HepG2 (cell line): Measurements from ENCODE around the gene DPP7. TPM values are rescaled to one million over a fixed set of nuclear protein-coding genes. Genes with fewer than 3 reads are reported as not detected.

ENCODE experiments used
- ATAC-seq: fragments of 200-7000 bp; cut with Tn5 transposase; 3 replicates; pipeline ENCODE4 v1.9.1; 2020; ENCODE audit warnings: mild to moderate bottlenecking, moderate library complexity
- BruUV-seq: library from RNA; stranded (reverse); fragments of 400-500 nt; replicated peaks from 2 replicates; lab custom pipeline; 2021; lab: Mats Ljungman, UMichigan
- CTCF ChIA-PET: fragments of 300-600 bp; formaldehyde crosslinking; extraction: SDS; loops from one replicate; lab custom pipeline; 2021; ENCODE audit warnings: low total read pairs, inconsistent platforms, low intra/inter-chr PET ratio; lab: Yijun Ruan, JAX
- POLR2A ChIA-PET: fragments of 350-600 bp; sonication (Branson Sonifier 250); formaldehyde crosslinking; loops from one replicate; lab custom pipeline; 2020; ENCODE audit warnings: antibody characterized with exemption, inconsistent platforms; lab: Yijun Ruan, JAX
- DNase-seq: peaks from one replicate; pipeline ENCODE4 v3.0.0-alpha.2; 2015; ENCODE audit warnings: low spot score
- FAIRE-seq: peaks from 3 replicates; lab custom pipeline; 2011; peaks lifted over from hg19 to GRCh38; lab: Jason Lieb, UNC
- H2AFZ ChIP-seq: one replicate; pipeline ENCODE4 v1.6.1; 2011; ENCODE audit warnings: low read length, inconsistent platforms
- H3K27ac ChIP-seq: fragments of 300-600 bp; 3 replicates; pipeline ENCODE4 v1.8.0; 2011; ENCODE audit warnings: mixed run types, mild to moderate bottlenecking, mixed read lengths, low read length, inconsistent platforms; ENCODE audit not compliant: insufficient read depth; ENCODE audit errors: extremely low read length
- H3K27me3 ChIP-seq, 2 experiments: fragments of 200-600 bp in 1 of 2; 2 replicates in 1 of 2; 3 replicates in 1 of 2; pipeline versions ENCODE4 v1.6.0 to v1.8.0; 2011; ENCODE audit warnings: low read length in 2 of 2, mild to moderate bottlenecking in 2 of 2, moderate library complexity in 2 of 2, inconsistent platforms in 1 of 2; ENCODE audit not compliant: insufficient read depth in 2 of 2, control insufficient read depth in 1 of 2
- H3K36me3 ChIP-seq, 2 experiments: fragments of 200-600 bp in 1 of 2; replicated peaks in 1 of 2; 2 replicates in 1 of 2; 3 replicates in 1 of 2; pipeline versions ENCODE4 v1.5.1 to v1.8.0; 2011; ENCODE audit warnings: low read length in 2 of 2, inconsistent platforms in 1 of 2; ENCODE audit not compliant: insufficient read depth in 2 of 2, control insufficient read depth in 1 of 2
- H3K4me1 ChIP-seq: 2 replicates; pipeline ENCODE4 v1.5.1; 2012; ENCODE audit warnings: low read length, inconsistent platforms; ENCODE audit not compliant: insufficient read depth
- H3K4me2 ChIP-seq: 2 replicates; pipeline ENCODE4 v1.6.0; 2011; ENCODE audit warnings: low read depth, low read length, inconsistent platforms
- H3K4me3 ChIP-seq, 3 experiments: fragments of 200-600 bp in 1 of 3; sonication (generic), shearing (Covaris generic) in 1 of 3; replicated peaks in 1 of 3; 2 replicates each; pipeline ENCODE4 v1.5.1; 2011 to 2016; ENCODE audit warnings: low read length in 3 of 3, inconsistent platforms in 2 of 3, low read depth in 2 of 3, mild to moderate bottlenecking in 2 of 3, control low read depth in 1 of 3, mixed read lengths in 1 of 3; ENCODE audit not compliant: insufficient read depth in 1 of 3
- H3K79me2 ChIP-seq: one replicate; pipeline ENCODE4 v1.6.1; 2011; ENCODE audit warnings: low read length, inconsistent platforms; ENCODE audit not compliant: insufficient read depth
- H3K9ac ChIP-seq: 2 replicates; pipeline ENCODE4 v1.6.0; 2011; ENCODE audit warnings: mild to moderate bottlenecking, low read depth, low read length, inconsistent platforms; ENCODE audit not compliant: insufficient read depth
- H3K9me3 ChIP-seq: 2 replicates; pipeline ENCODE4 v1.5.1; 2012; ENCODE audit warnings: mild to moderate bottlenecking, low read length
- H4K20me1 ChIP-seq: 2 replicates; pipeline ENCODE4 v1.6.0; 2011; ENCODE audit warnings: inconsistent platforms, mild to moderate bottlenecking, low read length, moderate library complexity; ENCODE audit not compliant: insufficient read depth
- IRF2 ChIP-seq: IDR thresholded peaks from 2 replicates; pipeline ENCODE4 v1.6.1; 2018; ENCODE audit warnings: missing genetic modification reagents, missing compliant biosample characterization
- JUN ChIP-seq: sonication (generic); formaldehyde crosslinking; IDR thresholded peaks from 2 replicates; pipeline ENCODE4 v1.4.0; 2020; ENCODE audit warnings: mild to moderate bottlenecking, missing genetic modification reagents
- JUNB ChIP-seq: sonication (generic); formaldehyde crosslinking; IDR thresholded peaks from 2 replicates; pipeline ENCODE4 v1.8.0; 2022; ENCODE audit warnings: missing genetic modification reagents, mild to moderate bottlenecking, borderline replicate concordance
- SIX4 ChIP-seq: sonication (generic); formaldehyde crosslinking; IDR thresholded peaks from 2 replicates; pipeline ENCODE4 v1.4.0; 2020; ENCODE audit warnings: missing genetic modification reagents
- TEAD3 ChIP-seq: optimal IDR thresholded peaks from 2 replicates; pipeline ENCODE3; 2016; ENCODE audit warnings: borderline replicate concordance
- TGIF2 ChIP-seq: IDR thresholded peaks from 2 replicates; pipeline ENCODE4 v1.6.1; 2016; ENCODE audit warnings: control low read depth, missing compliant biosample characterization
- ZFX ChIP-seq: sonication (generic); formaldehyde crosslinking; IDR thresholded peaks from 2 replicates; pipeline ENCODE4 v1.4.0; 2020; ENCODE audit warnings: mild to moderate bottlenecking, low read depth, missing genetic modification reagents, moderate library complexity
- ZNF12 ChIP-seq: sonication (generic); formaldehyde crosslinking; IDR thresholded peaks from 2 replicates; pipeline ENCODE4 v1.5.0; 2020; ENCODE audit warnings: missing genetic modification reagents
- ZNF138 ChIP-seq: sonication (generic); formaldehyde crosslinking; IDR thresholded peaks from 2 replicates; pipeline ENCODE4 v1.5.0; 2020; ENCODE audit warnings: mild to moderate bottlenecking, low read depth, missing genetic modification reagents
- ZNF253 ChIP-seq: sonication (generic); formaldehyde crosslinking; IDR thresholded peaks from 2 replicates; pipeline ENCODE4 v1.8.0; 2022; ENCODE audit warnings: mild to moderate bottlenecking, missing genetic modification reagents, borderline replicate concordance
- ZNF431 ChIP-seq: sonication (generic); formaldehyde crosslinking; IDR thresholded peaks from 2 replicates; pipeline ENCODE4 v1.9.0; 2022; ENCODE audit warnings: missing genetic modification reagents, low read depth, mild to moderate bottlenecking, borderline replicate concordance
- ZNF883 ChIP-seq: sonication (generic); formaldehyde crosslinking; IDR thresholded peaks from 2 replicates; pipeline ENCODE4 v1.5.1; 2020; ENCODE audit warnings: mild to moderate bottlenecking, missing genetic modification reagents; ENCODE audit errors: not compliant biosample characterization
- WGBS: methylation state at CpG from one replicate; pipeline ENCODE4 v1.1.6; 2017; ENCODE audit warnings: low lambda C conversion rate; 5-methylcytosine and 5-hydroxymethylcytosine counted together
- in situ Hi-C: cut with HindIII; loops from 2 replicates; pipeline ENCODE4 v1.10.0; 2017; ENCODE audit warnings: low pct_unique_long_range_greater_than_20kb; ENCODE audit not compliant: extremely low pct_ligation_motif_present
- intact Hi-C: fragments of 100-400 bp; cut with micrococcal nuclease; formaldehyde crosslinking; loops from one replicate; pipeline ENCODE4 v1.10.0; 2022; ENCODE audit not compliant: unreplicated experiment
- polyA plus RNA-seq, 8 experiments: library from polyadenylated mRNA; depleted of rRNA in 3 of 8; stranded (reverse) in 7 of 8; unstranded in 1 of 8; fragments of >200 nt; fragmentation: Illumina TruSeq in 4 of 8; extraction: Trizol in 4 of 8; gene quantifications; 2 replicates each; pipeline versions ENCODE4 v1.2.1 to v1.2.3, GENCODE V29; 2011 to 2016; ENCODE audit warnings: low read depth in 4 of 8, missing spikeins in 1 of 8, mixed read lengths in 1 of 8; ENCODE audit not compliant: insufficient read depth in 1 of 8
- total RNA-seq, 5 experiments: library from RNA; depleted of rRNA; stranded (reverse); fragments of >200 nt; fragmentation: Illumina TruSeq; extraction: Trizol; gene quantifications; 2 replicates each; pipeline ENCODE4 v1.2.3, GENCODE V29; 2016; ENCODE audit warnings: low read depth in 1 of 5
- TF ChIP-seq, protein P1 (sequence below): sonication (generic); formaldehyde crosslinking; IDR thresholded peaks from 2 replicates; pipeline ENCODE4 v1.9.0; 2022; ENCODE audit warnings: missing genetic modification reagents, mild to moderate bottlenecking, borderline replicate concordance
- TF ChIP-seq, protein P2 (sequence below): sonication (generic); formaldehyde crosslinking; IDR thresholded peaks from 2 replicates; pipeline ENCODE4 v1.5.1; 2020; ENCODE audit warnings: mild to moderate bottlenecking, missing genetic modification reagents, moderate library complexity

Gene DPP7
- total and polyA plus RNA-seq, 2 of the 13 experiments (the other 11 are each of a cell fraction or from before 2014, with no cell fraction given): 1.2 to 4.5 TPM

DNA sequence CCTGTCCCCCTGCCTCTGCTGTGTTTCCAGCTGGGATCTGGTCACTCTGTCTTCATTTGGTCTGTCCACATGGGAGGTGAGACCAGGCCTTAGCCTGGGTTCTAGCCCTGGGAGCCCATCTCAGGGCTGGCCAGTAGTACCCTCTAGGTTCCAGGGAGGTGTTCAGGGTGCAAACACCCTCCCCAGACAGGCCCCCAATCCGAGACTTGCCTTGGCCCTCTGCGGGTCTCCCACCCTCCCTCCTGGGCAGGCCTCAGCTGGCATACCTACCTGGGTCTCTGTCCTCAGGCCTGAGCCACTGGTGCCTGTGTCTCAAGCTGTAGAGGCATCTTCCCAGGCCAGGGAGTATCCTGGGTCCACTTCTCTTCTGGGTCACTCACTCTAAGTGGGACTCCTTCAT is 43.3 kb downstream of the DPP7 start:
- no peak for DNase-seq
- Histone ChIP-seq H2AFZ (no peak overlapping the region), H3K9ac (peak overlapping the region; percentile 66), H4K20me1 (peaks cover 7% of the 10 kb centered on the region; the same call in 1 of the 2 replicates), H3K9me3 (no peaks in the 10 kb centered on the region), H3K27me3 (no peaks in the 10 kb centered on the region; a peak in 1 of 5 replicates), H3K27ac (peak overlapping the region; percentile 70), H3K4me3 (peak overlapping the region; percentile 58 to 88 (median 74)), H3K4me2 (peak overlapping the region; percentile 96), H3K36me3 (peaks cover 1 to 3% of the 10 kb centered on the region in 2 experiments; a peak in 1 of 5 replicates), H3K4me1 (peaks cover 60% of the 10 kb centered on the region), H3K79me2 (peaks cover 13% of the 10 kb centered on the region)
- no peak for FAIRE-seq
- BruUV-seq: no TSS peak
- in situ Hi-C loops: no loop called here
- ATAC-seq: no peak
- intact Hi-C loops: no loop called here
- WGBS: 0% methylated on average over 2 of the region's 2 CpGs
- TF ChIP-seq ZNF253 (CRISPR knock-in tag) (peak; percentile 35; the same call in 1 of the 2 replicates), TEAD3 (CRISPR knock-in tag) (no peak), ZNF431 (no peak), SIX4 (no peak), IRF2 (CRISPR knock-in tag) (no peak), ZNF12 (CRISPR knock-in tag) (no peak), JUN (CRISPR knock-in tag) (no peak), ZNF138 (CRISPR knock-in tag) (no peak), TGIF2 (no peak), JUNB (no peak), ZFX (CRISPR knock-in tag) (peak; percentile 26; the same call in 1 of the 2 replicates), ZNF883 (CRISPR knock-in tag) (peak; percentile 3)
- TF ChIP-seq, protein P1, sequence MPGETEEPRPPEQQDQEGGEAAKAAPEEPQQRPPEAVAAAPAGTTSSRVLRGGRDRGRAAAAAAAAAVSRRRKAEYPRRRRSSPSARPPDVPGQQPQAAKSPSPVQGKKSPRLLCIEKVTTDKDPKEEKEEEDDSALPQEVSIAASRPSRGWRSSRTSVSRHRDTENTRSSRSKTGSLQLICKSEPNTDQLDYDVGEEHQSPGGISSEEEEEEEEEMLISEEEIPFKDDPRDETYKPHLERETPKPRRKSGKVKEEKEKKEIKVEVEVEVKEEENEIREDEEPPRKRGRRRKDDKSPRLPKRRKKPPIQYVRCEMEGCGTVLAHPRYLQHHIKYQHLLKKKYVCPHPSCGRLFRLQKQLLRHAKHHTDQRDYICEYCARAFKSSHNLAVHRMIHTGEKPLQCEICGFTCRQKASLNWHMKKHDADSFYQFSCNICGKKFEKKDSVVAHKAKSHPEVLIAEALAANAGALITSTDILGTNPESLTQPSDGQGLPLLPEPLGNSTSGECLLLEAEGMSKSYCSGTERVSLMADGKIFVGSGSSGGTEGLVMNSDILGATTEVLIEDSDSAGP (CRISPR knock-in tag): 0 out of 2 replicates have a peak, but pooled peaks have one; percentile 4
- TF ChIP-seq, protein P2, sequence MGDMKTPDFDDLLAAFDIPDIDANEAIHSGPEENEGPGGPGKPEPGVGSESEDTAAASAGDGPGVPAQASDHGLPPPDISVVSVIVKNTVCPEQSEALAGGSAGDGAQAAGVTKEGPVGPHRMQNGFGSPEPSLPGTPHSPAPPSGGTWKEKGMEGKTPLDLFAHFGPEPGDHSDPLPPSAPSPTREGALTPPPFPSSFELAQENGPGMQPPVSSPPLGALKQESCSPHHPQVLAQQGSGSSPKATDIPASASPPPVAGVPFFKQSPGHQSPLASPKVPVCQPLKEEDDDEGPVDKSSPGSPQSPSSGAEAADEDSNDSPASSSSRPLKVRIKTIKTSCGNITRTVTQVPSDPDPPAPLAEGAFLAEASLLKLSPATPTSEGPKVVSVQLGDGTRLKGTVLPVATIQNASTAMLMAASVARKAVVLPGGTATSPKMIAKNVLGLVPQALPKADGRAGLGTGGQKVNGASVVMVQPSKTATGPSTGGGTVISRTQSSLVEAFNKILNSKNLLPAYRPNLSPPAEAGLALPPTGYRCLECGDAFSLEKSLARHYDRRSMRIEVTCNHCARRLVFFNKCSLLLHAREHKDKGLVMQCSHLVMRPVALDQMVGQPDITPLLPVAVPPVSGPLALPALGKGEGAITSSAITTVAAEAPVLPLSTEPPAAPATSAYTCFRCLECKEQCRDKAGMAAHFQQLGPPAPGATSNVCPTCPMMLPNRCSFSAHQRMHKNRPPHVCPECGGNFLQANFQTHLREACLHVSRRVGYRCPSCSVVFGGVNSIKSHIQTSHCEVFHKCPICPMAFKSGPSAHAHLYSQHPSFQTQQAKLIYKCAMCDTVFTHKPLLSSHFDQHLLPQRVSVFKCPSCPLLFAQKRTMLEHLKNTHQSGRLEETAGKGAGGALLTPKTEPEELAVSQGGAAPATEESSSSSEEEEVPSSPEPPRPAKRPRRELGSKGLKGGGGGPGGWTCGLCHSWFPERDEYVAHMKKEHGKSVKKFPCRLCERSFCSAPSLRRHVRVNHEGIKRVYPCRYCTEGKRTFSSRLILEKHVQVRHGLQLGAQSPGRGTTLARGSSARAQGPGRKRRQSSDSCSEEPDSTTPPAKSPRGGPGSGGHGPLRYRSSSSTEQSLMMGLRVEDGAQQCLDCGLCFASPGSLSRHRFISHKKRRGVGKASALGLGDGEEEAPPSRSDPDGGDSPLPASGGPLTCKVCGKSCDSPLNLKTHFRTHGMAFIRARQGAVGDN (CRISPR knock-in tag): peak; percentile 49
- ChIA-PET POLR2A (interaction anchor here (0.9 to 6.0 kb wide), 8 partner anchors 13 to 271 kb away, joined by 3 to 105 read pairs (median 5); partner anchors contain the start of genes ENTPD2, MAN1B1 and SSNA1), CTCF (no interaction called here)
